SU-DHL-6 (cell line): ENCODE results near the gene SHISA9.

ENCODE experiments used
- CTCF ChIP-seq: fragments of 200-600 bp; sonication (generic); IDR thresholded peaks from one replicate; pipeline ENCODE4 v1.5.1; 2017; ENCODE audit warnings: antibody characterized with exemption, mild to moderate bottlenecking, low read length, moderate library complexity; ENCODE audit not compliant: insufficient read depth, poor library complexity, severe bottlenecking
- EZH2phosphoT487 ChIP-seq: fragments of 200-600 bp; sonication (generic), shearing (Covaris generic); conservative IDR thresholded peaks from 2 replicates; pipeline ENCODE4 v1.6.1; 2018; ENCODE audit warnings: mild to moderate bottlenecking, antibody characterized with exemption, low read length, moderate library complexity, mixed read lengths

GRCh38 chr16:13206606-13207005 lies 305.2 kb downstream of the SHISA9 start:
- TF ChIP-seq EZH2phosphoT487 (no peak), CTCF (no peak)
